Gastrocnemius medialis (tissue), 4 donors: Measurements from ENCODE around the gene ZFYVE16.

Source experiments
- POLR2A ChIP-seq, 2 donors: fragments of 450-650 bp; IDR thresholded peaks; one replicate each; pipeline ENCODE4 v1.6.1; 2017; ENCODE audit warnings: antibody characterized with exemption in 2 of 2, mild to moderate bottlenecking in 2 of 2, moderate library complexity in 2 of 2
- TF ChIP-seq, protein P1 (sequence below), 5 experiments: fragments of 450-650 bp in 3 of 5; fragments of 200-600 bp in 2 of 5; sonication (generic) in 2 of 5; IDR thresholded peaks in 4 of 5; conservative IDR thresholded peaks in 1 of 5; 1 replicate in 4 of 5; 2 replicates in 1 of 5; pipeline ENCODE4 v1.5.1; 2016 to 2019; ENCODE audit warnings: antibody characterized with exemption in 5 of 5, mild to moderate bottlenecking in 3 of 5, moderate library complexity in 3 of 5

DNA sequence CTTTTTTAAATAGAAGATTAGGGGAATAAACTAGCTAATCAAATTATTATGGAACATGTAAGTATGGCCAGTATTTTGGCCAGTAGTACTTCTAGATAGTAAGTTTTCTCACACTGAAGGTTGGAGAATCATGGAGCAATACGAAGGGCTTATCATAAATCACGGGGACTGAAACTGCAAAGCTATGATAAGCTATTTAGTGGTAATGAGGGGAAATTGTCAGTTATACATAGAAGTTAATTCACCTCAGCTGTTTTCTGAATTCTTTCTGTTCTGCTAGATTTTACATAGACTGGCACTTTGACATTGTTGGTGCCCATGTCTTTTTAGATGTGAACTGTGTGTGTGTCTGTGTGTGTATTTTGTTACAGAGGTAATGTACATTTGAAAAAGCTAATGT, 45.5 kb downstream of the ZFYVE16 start:
- TF ChIP-seq, protein P1, sequence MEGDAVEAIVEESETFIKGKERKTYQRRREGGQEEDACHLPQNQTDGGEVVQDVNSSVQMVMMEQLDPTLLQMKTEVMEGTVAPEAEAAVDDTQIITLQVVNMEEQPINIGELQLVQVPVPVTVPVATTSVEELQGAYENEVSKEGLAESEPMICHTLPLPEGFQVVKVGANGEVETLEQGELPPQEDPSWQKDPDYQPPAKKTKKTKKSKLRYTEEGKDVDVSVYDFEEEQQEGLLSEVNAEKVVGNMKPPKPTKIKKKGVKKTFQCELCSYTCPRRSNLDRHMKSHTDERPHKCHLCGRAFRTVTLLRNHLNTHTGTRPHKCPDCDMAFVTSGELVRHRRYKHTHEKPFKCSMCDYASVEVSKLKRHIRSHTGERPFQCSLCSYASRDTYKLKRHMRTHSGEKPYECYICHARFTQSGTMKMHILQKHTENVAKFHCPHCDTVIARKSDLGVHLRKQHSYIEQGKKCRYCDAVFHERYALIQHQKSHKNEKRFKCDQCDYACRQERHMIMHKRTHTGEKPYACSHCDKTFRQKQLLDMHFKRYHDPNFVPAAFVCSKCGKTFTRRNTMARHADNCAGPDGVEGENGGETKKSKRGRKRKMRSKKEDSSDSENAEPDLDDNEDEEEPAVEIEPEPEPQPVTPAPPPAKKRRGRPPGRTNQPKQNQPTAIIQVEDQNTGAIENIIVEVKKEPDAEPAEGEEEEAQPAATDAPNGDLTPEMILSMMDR (IDR thresholded peaks at IDR 0.05 in 4 of 5, conservative IDR thresholded peaks at IDR 0.05 in 1 of 5) = no peak
- no peak for TF ChIP-seq POLR2A (IDR thresholded peaks at IDR 0.05)
